K562 (cell line): Measurements from ENCODE around the gene SPATA2L. TPM values are rescaled to one million over a fixed set of nuclear protein-coding genes. Genes with fewer than 3 reads are reported as not detected.

Experiments used
- AFF4 ChIP-seq: sonication (generic); formaldehyde crosslinking; IDR thresholded peaks from 2 replicates; pipeline ENCODE4 v1.8.0; 2023; ENCODE audit warnings: mild to moderate bottlenecking, missing genetic modification reagents
- BRD4 ChIP-seq: fragments of 200-600 bp; sonication (generic); IDR thresholded peaks from 2 replicates; pipeline ENCODE4 v1.6.1; 2017; ENCODE audit warnings: inconsistent platforms
- CLOCK ChIP-seq: fragments of 250-450 bp; sonication (Bioruptor Pico); IDR thresholded peaks from 2 replicates; pipeline ENCODE4 v1.4.0; 2020; ENCODE audit warnings: mild to moderate bottlenecking, moderate library complexity, borderline replicate concordance
- E2F6 ChIP-seq, 2 experiments: IDR thresholded peaks; 2 replicates each; pipeline ENCODE4 v1.6.1; 2011; ENCODE audit warnings: borderline replicate concordance in 1 of 2, control low read depth in 1 of 2, low read depth in 1 of 2, low read length in 1 of 2, mild to moderate bottlenecking in 1 of 2, mixed read lengths in 1 of 2, moderate library complexity in 1 of 2; ENCODE audit not compliant: insufficient read depth in 1 of 2, insufficient read length in 1 of 2, poor library complexity in 1 of 2, severe bottlenecking in 1 of 2; ENCODE audit errors: extremely low read depth in 1 of 2
- GABPA ChIP-seq: fragments of 200-800 bp; sonication (Bioruptor generic); conservative IDR thresholded peaks from 2 replicates; pipeline ENCODE4 v1.6.1; 2016; ENCODE audit warnings: low read depth, missing genetic modification characterization, missing compliant biosample characterization
- GTF3C2 ChIP-seq: IDR thresholded peaks from 3 replicates; pipeline ENCODE4 v1.6.1; 2011; ENCODE audit warnings: borderline replicate concordance, mild to moderate bottlenecking, moderate library complexity; ENCODE audit not compliant: insufficient read length; ENCODE audit errors: extremely low read depth
- KLF10 ChIP-seq: fragments of 250-450 bp; sonication (Bioruptor Pico); IDR thresholded peaks from 2 replicates; pipeline ENCODE4 v1.6.1; 2021; ENCODE audit warnings: matching md5 sums
- LARP7 ChIP-seq: fragments of 450-650 bp; IDR thresholded peaks from 2 replicates; pipeline ENCODE4 v1.6.1; 2016
- MTF1 ChIP-seq: fragments of 250-450 bp; sonication (Bioruptor Pico); IDR thresholded peaks from 2 replicates; pipeline ENCODE4 v1.9.0; 2021; ENCODE audit warnings: moderate library complexity, mild to moderate bottlenecking, inconsistent platforms, borderline replicate concordance
- RBM14 ChIP-seq: fragments of 200-400 bp; formaldehyde crosslinking; IDR thresholded peaks from 2 replicates; pipeline ENCODE4 v1.6.1; 2018; ENCODE audit warnings: low read depth, mild to moderate bottlenecking, low read length, moderate library complexity, borderline replicate concordance; ENCODE audit not compliant: insufficient read depth
- TCF3 ChIP-seq: sonication (generic); formaldehyde crosslinking; IDR thresholded peaks from 2 replicates; pipeline ENCODE4 v1.4.0; 2020; ENCODE audit warnings: mild to moderate bottlenecking, missing genetic modification reagents
- USF2 ChIP-seq: sonication (generic); formaldehyde crosslinking; IDR thresholded peaks from 2 replicates; pipeline ENCODE4 v1.5.0; 2020; ENCODE audit warnings: missing genetic modification reagents
- ZFP1 ChIP-seq: fragments of 450-650 bp; formaldehyde crosslinking; IDR thresholded peaks from 2 replicates; pipeline ENCODE4 v1.4.0; 2020; ENCODE audit warnings: mild to moderate bottlenecking, mixed read lengths
- ZKSCAN3 ChIP-seq: fragments of 250-450 bp; sonication (Bioruptor Pico); IDR thresholded peaks from 2 replicates; pipeline ENCODE4 v1.4.0; 2020
- ZNF324 ChIP-seq: fragments of 250-450 bp; sonication (Bioruptor Pico); IDR thresholded peaks from 2 replicates; pipeline ENCODE4 v1.4.0; 2020; ENCODE audit warnings: mild to moderate bottlenecking
- ZNF77 ChIP-seq: fragments of 250-450 bp; sonication (Bioruptor Pico); IDR thresholded peaks from 2 replicates; pipeline ENCODE4 v1.5.0; 2020
- polyA plus RNA-seq, 8 experiments: library from polyadenylated mRNA; depleted of rRNA in 4 of 8; stranded (reverse) in 5 of 8; unstranded in 3 of 8; fragments of >200 nt; fragmentation: Nextera tagmentation in 2 of 8; fragmentation: Illumina TruSeq in 1 of 8; extraction: Ambion mirVana in 2 of 8; extraction: Trizol in 1 of 8; gene quantifications; 2 replicates each; pipeline versions ENCODE4 v1.2.1 to v1.2.3, GENCODE V29; 2011 to 2014; ENCODE audit warnings: inconsistent platforms in 1 of 8, missing spikeins in 1 of 8
- total RNA-seq, 7 experiments: library from RNA; depleted of rRNA in 6 of 7; stranded (reverse); fragments of >200 nt in 6 of 7; fragmentation: Illumina TruSeq in 2 of 7; extraction: Trizol in 2 of 7; gene quantifications; 2 replicates each; pipeline versions ENCODE4 v1.2.1 to v1.2.3, GENCODE V29; 2011 to 2021; ENCODE audit warnings: low replicate concordance in 1 of 7

SPATA2L gene
- total and polyA plus RNA-seq, 9 of the 15 experiments (the other 6 are each of a cell fraction or from before 2014, with no cell fraction given) = 0.13 to 19.2 (median 4.8) TPM; not detected in 1

- TF ChIP-seq AFF4 (CRISPR knock-in tag) (no peak), RBM14 (no peak), TCF3 (CRISPR knock-in tag) (0 out of 2 replicates have a peak, but pooled peaks have one; percentile 21), GABPA (tag) (no peak), E2F6 (IDR thresholded peaks at IDR 0.05; ENCODE audit: borderline replicate concordance in 1 of 2, extremely low read depth in 1 of 2, insufficient read depth in 1 of 2, insufficient read length in 1 of 2, low read depth in 1 of 2, low read length in 1 of 2, poor library complexity in 1 of 2, severe bottlenecking in 1 of 2) (peak in 1 of 2 experiments; percentile 3), LARP7 (no peak), GTF3C2 (no peak), BRD4 (no peak), USF2 (CRISPR knock-in tag) (peak; percentile 99), KLF10 (CRISPR knock-in tag) (no peak), ZNF77 (CRISPR knock-in tag) (no peak), MTF1 (no peak), CLOCK (CRISPR knock-in tag) (no peak), ZFP1 (CRISPR knock-in tag) (no peak), ZKSCAN3 (CRISPR knock-in tag) (no peak), ZNF324 (CRISPR knock-in tag) (no peak)
Observed at GRCh38 chr16:89700100-89700648, 1.3 kb downstream of the SPATA2L start (continued).
